ENCODE results near the gene TBCK. TPM values are rescaled to one million over a fixed set of nuclear protein-coding genes. Genes with fewer than 3 reads are reported as not detected.

Gene TBCK
- total and polyA plus RNA-seq, 2 experiments from 2014 or later, result 13.9 to 28.9 TPM

GRCh38 chr4:106306561-106306960 is 9.4 kb downstream of the TBCK start (continued):
- TF ChIP-seq ZNF462 (CRISPR knock-in tag; IDR thresholded peaks at IDR 0.05) (no peak), CREB1 (CRISPR knock-in tag; IDR thresholded peaks at IDR 0.05; ENCODE audit: low read depth) (no peak), ETS1 (IDR thresholded peaks at IDR 0.05) (no peak), CTCF (conservative IDR thresholded peaks at IDR 0.05; ENCODE audit: low read depth in 2 of 2) (no peak), POLR2AphosphoS5 (IDR thresholded peaks at IDR 0.05; ENCODE audit: low read depth) (no peak), EZH2phosphoT487 (IDR thresholded peaks at IDR 0.05; ENCODE audit: unreplicated experiment) (no peak)

All from GM23338 (cell line).